CD4-positive, alpha-beta T cell (primary cell): ENCODE measurements around the gene ANKRD17. TPM values are rescaled to one million over a fixed set of nuclear protein-coding genes. Genes with fewer than 3 reads are reported as not detected.

Experiments
- ATAC-seq: fragments of 200-7000 bp; cut with Tn5 transposase; one replicate; pipeline ENCODE4 v1.10.0; 2022; ENCODE audit warnings: mild to moderate bottlenecking; ENCODE audit not compliant: poor library complexity
- CTCF ChIA-PET: fragments of 350-600 bp; sonication (Branson Sonifier 250); formaldehyde crosslinking; loops from one replicate; lab custom pipeline; 2021; ENCODE audit warnings: antibody characterized with exemption, inconsistent platforms; lab: Charles Lee
- POLR2A ChIA-PET: fragments of 350-600 bp; sonication (Branson Sonifier 250); formaldehyde crosslinking; loops from one replicate; lab custom pipeline; 2021; ENCODE audit warnings: antibody characterized with exemption, inconsistent platforms; lab: Charles Lee
- DNase-seq, 14 experiments: peaks; one replicate each; pipeline ENCODE4 v3.0.0-alpha.2; 2013 to 2020; ENCODE audit warnings: mixed read lengths in 2 of 14
- H3K27ac ChIP-seq, 2 donors: one replicate each; pipeline versions ENCODE4 v1.5.1 to v1.7.0; 2013; ENCODE audit warnings: low read length in 2 of 2, low read depth in 1 of 2, mild to moderate bottlenecking in 1 of 2
- H3K27me3 ChIP-seq, 2 experiments: 1 replicate in 1 of 2; 2 replicates in 1 of 2; pipeline versions ENCODE4 v1.6.1 to v1.7.0; 2013; ENCODE audit warnings: low read length in 2 of 2, control low read depth in 1 of 2, mild to moderate bottlenecking in 1 of 2, moderate library complexity in 1 of 2; ENCODE audit not compliant: insufficient read depth in 2 of 2, control insufficient read depth in 1 of 2
- H3K36me3 ChIP-seq: one replicate; pipeline ENCODE4 v1.6.1; 2013; ENCODE audit warnings: low read length, control low read depth; ENCODE audit not compliant: insufficient read depth
- H3K4me1 ChIP-seq: one replicate; pipeline ENCODE4 v1.6.1; 2013; ENCODE audit warnings: low read length, control low read depth; ENCODE audit not compliant: insufficient read depth
- H3K4me3 ChIP-seq: one replicate; pipeline ENCODE4 v1.5.1; 2013; ENCODE audit warnings: mild to moderate bottlenecking, low read length, moderate library complexity
- H3K9me3 ChIP-seq, 2 experiments: 1 replicate in 1 of 2; 2 replicates in 1 of 2; pipeline versions ENCODE4 v1.6.1 to v1.7.0; 2013; ENCODE audit warnings: low read length in 2 of 2, mild to moderate bottlenecking in 2 of 2, control low read depth in 1 of 2, moderate library complexity in 1 of 2; ENCODE audit not compliant: control insufficient read depth in 1 of 2, insufficient read depth in 1 of 2
- H3K27ac Mint-ChIP-seq: one replicate; pipeline ENCODE4 v1.8.0; 2020; ENCODE audit warnings: mixed read lengths
- H3K27me3 Mint-ChIP-seq: one replicate; pipeline ENCODE4 v1.8.0; 2021; ENCODE audit warnings: mixed read lengths
- H3K36me3 Mint-ChIP-seq: one replicate; pipeline ENCODE4 v1.8.0; 2021; ENCODE audit warnings: low read depth, mixed read lengths
- H3K4me1 Mint-ChIP-seq: one replicate; pipeline ENCODE4 v1.8.0; 2021; ENCODE audit warnings: low read depth, mixed read lengths
- H3K4me3 Mint-ChIP-seq: one replicate; pipeline ENCODE4 v1.8.0; 2020; ENCODE audit warnings: mild to moderate bottlenecking, mixed read lengths
- H3K9me3 Mint-ChIP-seq: one replicate; pipeline ENCODE4 v1.8.0; 2020; ENCODE audit warnings: mixed read lengths
- CTCF ChIP-seq: fragments of 200-600 bp; IDR thresholded peaks from one replicate; pipeline ENCODE4 v1.8.0; 2022; ENCODE audit warnings: antibody characterized with exemption, mild to moderate bottlenecking
- intact Hi-C, 2 experiments: fragments of 100-400 bp; cut with DNase I in 1 of 2; cut with micrococcal nuclease in 1 of 2; formaldehyde crosslinking; loops; one replicate each; pipeline versions ENCODE4 v1.15.1 to v1.9.0; 2023 to 2025; cut with DNase I, micrococcal nuclease
- total RNA-seq, 174 experiments: library from RNA in 2 of 174; stranded (reverse) in 2 of 174; gene quantifications; one replicate each; pipeline ENCODE4 v1.2.3 and lab custom pipeline; 2021 to 2026

Gene ANKRD17
- total RNA-seq, 2 experiments from 2014 or later = 31.9 to 34.1 TPM

GRCh38 chr4:73281396-73281795 lies 22.8 kb upstream of the ANKRD17 start:
- Mint-ChIP-seq H3K36me3 (peaks cover 71% of the 10 kb centered on the region), H3K27me3 (no peaks in the 10 kb centered on the region), H3K27ac (no peak overlapping the region), H3K9me3 (peaks cover 3% of the 10 kb centered on the region), H3K4me3 (no peak overlapping the region), H3K4me1 (no peaks in the 10 kb centered on the region)
- Histone ChIP-seq H3K27ac (no peak overlapping the region), H3K27me3 (no peaks in the 10 kb centered on the region), H3K36me3 (peaks cover 5% of the 10 kb centered on the region), H3K4me3 (no peak overlapping the region), H3K9me3 (peaks cover 0 to 8% of the 10 kb centered on the region in 2 experiments), H3K4me1 (no peaks in the 10 kb centered on the region)
- no peak for TF ChIP-seq CTCF
- intact Hi-C loops = no loop called here
- ATAC-seq (no peak), DNase-seq (no peak)
- CTCF ChIA-PET = no interaction called here
- POLR2A ChIA-PET = no interaction called here

- Histone ChIP-seq H3K27me3 (no peaks in the 10 kb centered on the region), H3K4me1 (no peaks in the 10 kb centered on the region), H3K4me3 (no peak overlapping the region), H3K27ac (no peak overlapping the region), H3K9me3 (peaks cover 0 to 8% of the 10 kb centered on the region in 2 experiments), H3K36me3 (peaks cover 5% of the 10 kb centered on the region)
- TF ChIP-seq CTCF = no peak
- Mint-ChIP-seq H3K4me1 (no peaks in the 10 kb centered on the region), H3K9me3 (peaks cover 3% of the 10 kb centered on the region), H3K36me3 (peaks cover 57% of the 10 kb centered on the region), H3K27me3 (no peaks in the 10 kb centered on the region), H3K4me3 (no peak overlapping the region), H3K27ac (no peak overlapping the region)
- CTCF ChIA-PET = no interaction called here
- DNase-seq (no peak), ATAC-seq (no peak)
- POLR2A ChIA-PET = no interaction called here
- intact Hi-C loops = no loop called here
These were observed 18.6 kb upstream of the ANKRD17 start for GRCh38 chr4:73277201-73277600.

- DNase-seq (no peak), ATAC-seq (no peak)
- H3K4me1 ChIP-seq = no peaks in the 10 kb centered on the region
- Mint-ChIP-seq H3K27ac (no peak overlapping the region), H3K36me3 (peaks cover 41% of the 10 kb centered on the region), H3K27me3 (no peaks in the 10 kb centered on the region), H3K9me3 (peaks cover 3% of the 10 kb centered on the region), H3K4me1 (no peaks in the 10 kb centered on the region), H3K4me3 (no peak overlapping the region)
- H3K27me3 ChIP-seq = no peaks in the 10 kb centered on the region
- no peak overlapping the region for H3K27ac ChIP-seq
- TF ChIP-seq CTCF = no peak
- no peak overlapping the region for H3K4me3 ChIP-seq
- H3K9me3 ChIP-seq = no peaks in the 10 kb centered on the region
- intact Hi-C loops = no loop called here
- CTCF ChIA-PET = no interaction called here
- no peaks in the 10 kb centered on the region for H3K36me3 ChIP-seq
- POLR2A ChIA-PET = interaction anchor here (0.6 kb wide), 1 partner anchor 1768 kb away, joined by 3 read pairs; no protein-coding TSS in a partner anchor
These were observed 16.7 kb upstream of the ANKRD17 start for GRCh38 chr4:73275318-73275654.
